CD4-positive, alpha-beta T cell treated with Interleukin-2 at 100 ng/mL for 4 hours (primary cell): Measurements from ENCODE around the gene HYDIN.
"Not testable (repeated sequence)": the region's sequence is repeated elsewhere in the genome, so short reads cannot be mapped to it uniquely, and the experiment has no call there.

Experiments used
- DNase-seq: peaks from one replicate; pipeline ENCODE4 v3.0.0-alpha.2; 2020; ENCODE audit warnings: low spot score

The HYDIN gene

DNA sequence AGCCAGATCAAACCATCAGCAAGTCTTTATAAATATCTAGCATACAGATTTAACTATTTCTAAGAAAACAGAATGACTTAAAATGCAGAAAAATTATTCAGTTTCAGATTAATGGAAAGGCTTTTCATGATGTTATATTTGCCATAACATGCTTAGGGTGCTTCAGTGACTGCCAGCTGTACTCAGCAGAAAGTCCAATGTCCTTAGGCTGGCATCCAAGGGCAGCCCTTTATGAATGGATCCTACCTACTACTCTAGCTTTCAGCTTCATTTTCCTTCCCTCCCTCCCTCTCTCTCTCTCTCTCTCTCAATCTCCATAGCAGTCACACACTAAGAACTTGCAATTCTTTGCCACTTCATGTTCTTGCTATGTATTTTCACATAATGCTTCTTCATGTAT is 124.6 kb downstream of the HYDIN start:
- not testable (repeated sequence) for DNase-seq

DNA sequence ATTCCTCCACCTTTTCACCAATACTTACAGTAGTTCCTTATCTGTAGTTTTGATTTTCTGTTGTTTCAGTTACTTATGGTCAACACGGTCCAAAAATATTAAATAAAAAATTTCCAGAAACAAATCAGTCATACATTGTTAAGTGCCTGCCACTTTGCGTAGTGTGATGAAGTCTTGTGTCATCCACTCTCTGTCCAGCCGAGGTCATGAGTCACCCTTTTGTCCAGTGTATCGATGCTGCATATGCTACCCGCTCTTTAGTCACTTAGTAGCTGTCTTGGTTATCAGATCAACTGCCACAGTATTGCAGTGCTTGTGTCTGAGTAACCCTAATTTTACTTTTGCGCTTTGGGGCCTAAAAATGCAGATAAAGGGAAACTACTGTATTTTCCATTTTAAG is 146.9 kb downstream of the HYDIN start:
- DNase-seq, result not testable (repeated sequence)

DNA sequence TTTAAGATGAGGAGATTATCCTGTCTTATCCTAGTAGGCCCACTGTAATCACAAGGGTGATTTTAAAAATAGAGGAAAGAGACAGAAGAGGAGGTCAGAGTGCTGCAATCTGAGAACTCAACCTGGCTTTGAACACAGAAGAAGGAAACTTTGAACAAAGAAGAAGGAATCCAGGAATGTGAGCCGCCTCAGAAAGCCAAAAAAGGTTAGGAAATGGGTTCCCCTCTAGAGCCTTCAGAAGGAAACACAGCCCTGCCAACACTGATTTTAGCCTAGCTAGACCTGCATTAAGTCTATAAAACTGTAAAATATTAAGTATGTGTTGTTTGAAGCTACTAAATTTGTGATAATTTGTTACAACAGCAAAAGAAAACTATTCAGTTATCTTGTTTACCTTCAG is 149.7 kb downstream of the HYDIN start:
- not testable (repeated sequence) for DNase-seq

DNA sequence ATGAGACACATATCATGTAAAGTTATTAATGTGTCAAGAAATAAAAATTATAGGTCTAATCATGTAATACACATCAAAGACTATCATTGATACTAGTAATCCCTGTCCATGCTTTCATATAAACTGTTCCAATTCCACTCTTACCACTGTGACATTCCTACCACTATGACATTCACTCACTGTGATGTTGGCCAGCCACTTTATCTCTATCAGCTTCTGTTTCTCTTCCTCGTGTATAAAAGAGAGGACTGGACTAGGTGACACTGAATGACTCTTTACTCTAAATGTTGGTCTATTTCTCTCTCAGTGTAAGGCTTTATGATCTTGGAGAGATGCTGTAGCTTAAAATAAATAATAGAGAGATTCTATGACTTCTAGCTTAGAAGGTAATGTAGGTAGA is 150.3 kb downstream of the HYDIN start:
- not testable (repeated sequence) for DNase-seq

DNA sequence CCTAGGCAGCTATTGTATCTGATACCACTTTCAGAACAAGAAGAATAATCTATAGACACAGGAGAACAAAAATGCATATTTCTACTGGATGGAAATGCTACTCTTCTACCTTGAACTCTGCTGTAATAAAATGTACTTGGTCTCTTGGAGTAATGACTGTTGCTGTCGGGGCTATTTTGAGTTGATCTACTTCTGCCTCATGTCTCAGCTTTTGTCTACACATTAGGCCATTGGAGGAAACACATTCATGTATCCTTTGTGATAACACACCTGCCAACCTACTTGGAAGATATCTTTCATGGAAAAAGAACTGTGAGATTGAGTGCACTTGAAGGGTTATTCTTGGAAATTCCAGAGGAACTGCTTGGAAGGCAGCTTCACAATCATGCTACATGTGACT is 159.9 kb downstream of the HYDIN start:
- not testable (repeated sequence) for DNase-seq

DNA sequence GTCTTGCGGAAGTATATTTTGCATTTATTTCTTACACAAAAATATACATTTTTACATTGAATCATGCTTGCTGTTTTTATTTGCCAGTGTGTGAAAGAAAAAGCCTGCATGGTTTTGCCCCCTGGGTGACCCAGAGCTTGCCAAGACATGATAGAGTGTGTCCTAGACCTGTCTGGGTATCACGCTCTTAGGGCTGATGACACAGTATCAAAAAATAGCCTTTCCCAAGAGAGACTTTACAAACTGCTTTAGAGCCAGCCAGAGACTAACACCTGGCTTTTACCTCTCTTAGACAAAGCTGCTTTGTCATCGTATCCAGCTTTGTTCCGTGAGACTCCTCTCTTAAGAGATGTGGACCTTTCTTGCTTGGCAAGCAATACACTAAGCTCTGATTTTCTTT is 160.7 kb downstream of the HYDIN start:
- not testable (repeated sequence) for DNase-seq

DNA sequence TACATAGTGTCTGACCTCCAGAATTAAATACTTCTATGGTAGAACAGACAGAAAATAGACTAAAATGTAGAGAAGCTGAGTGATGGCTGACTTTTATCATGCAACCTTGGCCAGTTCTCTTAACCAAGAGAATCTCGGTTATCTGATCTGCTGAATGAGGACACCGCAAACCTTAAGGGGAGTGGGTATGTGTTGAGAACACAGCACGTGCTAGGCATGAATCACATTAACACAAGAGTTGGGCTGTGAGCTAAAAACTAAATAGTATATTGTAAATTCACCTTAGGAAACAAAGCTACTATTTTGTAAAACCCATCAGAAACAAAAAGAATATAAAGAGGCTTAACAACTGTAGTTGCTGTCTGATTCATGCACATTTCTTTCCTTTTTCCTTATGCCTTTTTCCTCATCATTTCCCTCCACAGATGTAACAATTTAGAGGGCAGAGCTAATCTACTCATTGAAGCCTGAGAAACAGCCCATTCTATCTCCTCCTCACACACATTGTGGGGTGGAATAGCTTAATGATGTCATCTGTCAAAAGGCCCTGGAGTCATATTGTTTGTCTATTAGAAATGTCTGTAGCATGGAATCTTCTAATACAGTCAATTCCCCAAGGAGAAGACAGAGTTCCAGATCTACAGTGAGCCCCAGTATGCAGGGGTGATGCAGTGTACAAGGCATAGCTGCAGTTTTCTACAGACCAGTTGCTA is 176.5 kb downstream of the HYDIN start:
- not testable (repeated sequence) for DNase-seq

DNA sequence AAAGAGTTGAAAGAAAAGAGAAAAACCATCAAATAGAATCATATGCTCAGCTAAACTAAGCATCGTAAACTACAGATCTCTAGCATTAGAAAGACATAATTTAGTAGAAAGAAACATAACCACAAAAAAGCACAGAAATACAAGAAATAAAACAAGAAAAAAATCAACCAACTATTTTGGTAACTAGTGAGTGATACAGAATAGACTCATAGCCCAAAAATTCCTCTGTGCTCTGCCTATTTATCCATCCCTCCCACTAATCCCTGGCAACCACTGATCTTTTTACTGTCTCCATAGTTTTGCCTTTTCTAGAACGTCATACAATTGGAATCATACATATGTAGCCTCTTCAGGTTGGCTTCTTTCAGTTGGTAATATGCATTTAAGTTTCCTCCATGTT is 180.2 kb downstream of the HYDIN start:
- not testable (repeated sequence) for DNase-seq

DNA sequence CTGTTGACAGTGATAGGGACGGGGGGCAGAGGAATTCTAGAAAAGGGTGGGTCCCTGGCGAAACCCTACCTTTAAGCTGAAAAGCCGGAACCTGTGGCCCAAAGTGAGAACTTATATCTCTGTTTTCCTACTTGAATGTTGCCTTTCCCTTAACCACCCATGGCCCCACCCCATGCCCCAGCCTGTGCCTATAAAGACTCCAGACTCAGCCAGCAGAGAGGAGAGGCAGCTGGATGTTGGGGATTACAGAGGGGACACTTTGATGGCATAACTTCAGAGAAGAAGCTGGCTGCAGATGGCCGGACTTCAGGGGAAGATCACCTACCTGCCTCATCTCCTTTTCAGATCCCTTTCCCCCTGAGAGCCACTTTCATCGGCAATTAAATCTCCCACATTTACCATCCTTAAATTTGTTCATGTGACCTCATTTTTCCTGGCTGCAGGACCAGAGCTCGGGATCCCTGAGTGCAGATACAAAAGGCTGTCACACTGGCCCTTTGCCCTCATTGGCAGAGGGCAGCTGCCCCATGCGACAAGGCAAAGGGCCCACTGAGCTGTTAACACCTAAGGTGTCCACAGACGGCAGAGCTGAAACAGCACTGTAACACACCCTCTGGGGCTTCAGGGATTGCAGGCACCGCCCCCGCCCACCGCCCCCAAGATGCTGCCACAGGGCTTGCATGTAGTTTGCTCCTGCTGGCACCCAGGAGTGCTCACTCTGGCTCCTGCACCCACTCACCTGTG is 191.0 kb downstream of the HYDIN start:
- DNase-seq, result not testable (repeated sequence)

DNA sequence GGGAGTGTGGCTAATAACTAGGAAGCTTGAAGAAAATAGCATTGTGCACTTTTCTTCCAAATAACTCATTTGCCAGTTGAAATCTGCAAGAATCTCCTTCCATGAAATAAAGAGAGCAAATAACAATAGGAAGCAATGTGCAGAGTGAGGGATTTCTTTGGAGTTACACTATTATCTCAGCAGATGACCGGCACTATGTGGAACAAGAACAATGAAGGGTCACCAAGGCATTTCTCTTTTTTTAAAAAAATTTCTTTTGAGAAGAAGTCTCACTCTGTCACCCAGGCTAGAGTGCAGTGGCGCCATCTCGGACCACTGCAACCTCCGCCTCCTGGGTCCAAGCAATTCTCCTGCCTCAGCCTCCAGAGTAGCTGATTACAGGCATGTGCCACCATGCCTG is 192.1 kb downstream of the HYDIN start:
- not testable (repeated sequence) for DNase-seq

DNA sequence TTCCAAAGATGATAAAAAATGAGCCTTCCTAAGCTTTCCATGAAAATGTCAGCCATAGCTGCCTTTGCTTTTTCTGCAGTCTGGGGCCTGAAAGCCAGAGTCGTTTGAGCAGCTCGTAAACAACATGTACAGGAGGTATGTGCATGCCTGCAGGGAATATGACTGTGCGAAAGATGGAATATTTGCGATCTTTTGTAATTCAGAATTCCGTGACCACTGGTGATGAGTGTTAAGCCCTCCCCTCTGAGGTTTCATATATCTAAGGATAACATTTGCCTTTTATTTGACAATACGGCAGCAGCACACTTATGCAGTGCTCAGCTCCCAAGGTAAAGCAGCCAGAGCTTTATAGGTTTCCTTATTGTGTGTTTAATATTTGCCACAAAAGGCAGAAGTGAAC is 192.5 kb downstream of the HYDIN start:
- DNase-seq, result not testable (repeated sequence)

DNA sequence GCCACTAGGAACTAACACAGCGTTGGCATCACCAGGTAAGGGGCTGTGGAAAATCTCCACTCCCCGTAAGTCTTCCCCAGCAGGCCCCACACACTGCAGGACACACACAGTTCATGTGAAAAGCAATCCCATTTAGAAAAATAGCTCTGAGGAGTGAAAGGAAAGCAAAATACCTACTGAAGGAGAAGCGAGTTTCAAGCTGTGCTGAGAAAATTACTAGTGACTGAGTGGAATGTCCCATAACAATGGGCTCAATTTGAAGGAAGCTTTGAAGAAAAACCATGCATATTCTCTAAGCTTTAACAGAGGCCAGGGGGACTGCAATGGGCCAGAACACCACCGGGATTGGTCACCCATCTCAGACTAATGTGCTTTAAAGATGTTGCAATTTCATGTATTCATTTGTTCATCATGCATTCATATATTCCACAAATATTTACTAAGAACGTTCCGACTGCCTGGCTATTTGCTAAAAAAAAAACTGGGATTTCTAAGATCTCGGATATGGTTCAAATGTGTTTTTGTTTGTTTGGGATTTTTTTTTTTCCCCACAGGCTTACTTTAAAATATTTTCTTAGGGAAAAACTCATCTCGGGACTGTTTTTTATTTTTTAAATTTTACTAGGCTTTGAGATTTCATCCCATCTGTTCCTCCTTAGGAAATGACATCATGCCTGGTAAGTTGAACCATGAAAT is 202.3 kb downstream of the HYDIN start:
- not testable (repeated sequence) for DNase-seq

DNA sequence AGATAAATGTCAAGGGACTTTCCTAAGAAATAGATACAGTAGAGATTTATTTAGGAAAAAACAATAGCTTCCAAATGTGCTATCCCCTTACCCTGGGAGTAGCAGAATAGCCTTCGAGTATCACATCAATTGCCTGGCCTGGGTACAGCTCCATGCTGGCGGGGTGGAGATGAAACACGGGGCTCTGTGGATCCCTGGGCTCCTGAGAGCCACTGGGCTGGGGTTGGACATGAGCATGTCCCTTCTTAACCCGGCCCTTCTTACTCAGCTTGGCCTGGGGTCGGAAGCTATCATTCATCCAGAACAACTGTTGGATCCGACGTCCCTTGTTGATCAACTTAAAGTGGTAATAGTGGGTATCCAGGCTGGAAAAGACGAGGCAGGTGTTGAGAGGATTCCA is 203.0 kb downstream of the HYDIN start:
- DNase-seq, result not testable (repeated sequence)

DNA sequence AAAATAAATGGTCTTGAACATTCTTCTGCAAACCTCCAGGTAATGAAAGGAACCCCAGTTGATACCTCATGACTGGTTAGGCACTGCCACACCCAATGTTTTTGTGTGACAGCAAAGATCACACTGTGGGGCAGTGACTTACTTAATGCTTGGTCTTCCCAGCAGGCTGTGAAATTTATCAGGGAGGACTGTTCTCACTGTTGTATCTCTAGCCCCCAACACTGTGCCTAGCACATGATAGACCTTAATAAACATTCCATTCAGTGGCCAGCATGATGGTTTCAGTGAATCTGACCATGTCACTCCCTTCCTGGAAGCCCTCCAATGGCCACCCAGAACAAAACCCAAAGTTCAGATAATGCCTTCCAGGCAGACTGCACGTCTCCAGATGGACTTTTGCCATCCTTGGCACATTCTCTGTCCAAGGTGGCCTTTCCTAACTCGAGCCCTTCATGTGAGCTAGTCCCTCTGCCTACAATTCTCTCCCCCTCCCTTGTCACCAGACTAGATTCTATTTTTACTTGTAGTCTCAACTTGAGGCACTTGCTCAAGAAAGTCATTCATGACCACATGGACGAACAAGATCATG is 206.6 kb downstream of the HYDIN start:
- not testable (repeated sequence) for DNase-seq

DNA sequence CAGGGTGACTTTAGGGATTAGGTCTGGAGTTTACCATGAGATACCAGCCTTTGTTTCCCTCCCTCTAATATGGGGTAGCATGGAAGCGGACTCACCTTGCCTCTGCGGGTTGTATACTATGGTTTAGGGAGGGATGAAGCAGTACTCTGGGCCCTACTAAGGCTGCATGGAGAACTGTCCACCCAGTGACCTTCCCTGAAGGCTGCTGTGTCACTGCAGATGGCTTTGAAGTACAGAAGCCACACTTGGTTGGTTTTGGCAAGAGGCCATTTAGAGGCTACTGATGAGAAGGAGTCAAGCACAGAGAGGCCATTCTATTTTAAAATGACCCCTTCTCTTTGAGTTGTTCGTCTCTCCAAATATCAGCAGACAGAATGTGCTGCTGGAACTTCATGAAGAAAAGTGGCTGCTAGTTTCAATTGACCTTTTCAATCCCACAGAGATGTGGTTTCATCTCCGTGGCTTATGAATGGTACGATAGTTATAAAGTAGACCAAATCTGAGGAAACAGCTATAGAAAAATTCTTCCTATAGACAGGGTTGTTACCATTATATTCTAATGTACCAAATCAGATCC is 208.5 kb downstream of the HYDIN start:
- not testable (repeated sequence) for DNase-seq

DNA sequence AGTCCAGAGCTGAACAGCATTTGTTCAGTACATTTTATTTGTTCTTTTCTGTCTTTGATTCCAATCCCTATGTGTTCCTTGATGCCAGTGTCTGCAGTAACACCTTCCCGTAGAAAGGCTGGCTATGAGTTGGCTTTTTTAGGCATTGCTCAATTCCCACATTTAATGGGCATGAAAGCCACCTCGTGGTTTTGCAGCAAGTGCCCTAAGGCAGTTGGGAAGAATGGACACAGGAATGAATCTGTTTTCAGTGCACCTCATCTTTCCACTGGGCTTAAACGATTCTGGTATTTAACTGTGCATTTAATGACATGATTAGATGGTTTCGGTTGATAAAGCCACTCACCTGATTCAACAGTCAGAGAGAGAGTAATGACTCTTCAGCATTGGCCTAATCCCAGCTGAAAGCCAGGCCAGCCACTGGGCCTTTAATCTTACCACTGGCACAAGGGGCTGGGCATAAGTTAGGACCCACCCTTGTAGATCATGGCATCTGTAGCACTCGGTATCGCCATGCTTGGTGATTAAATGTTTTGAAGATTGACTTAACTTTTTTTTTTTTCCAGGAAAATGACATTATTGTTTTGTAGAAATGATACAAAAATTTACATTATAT is 211.3 kb downstream of the HYDIN start:
- DNase-seq, result not testable (repeated sequence)

DNA sequence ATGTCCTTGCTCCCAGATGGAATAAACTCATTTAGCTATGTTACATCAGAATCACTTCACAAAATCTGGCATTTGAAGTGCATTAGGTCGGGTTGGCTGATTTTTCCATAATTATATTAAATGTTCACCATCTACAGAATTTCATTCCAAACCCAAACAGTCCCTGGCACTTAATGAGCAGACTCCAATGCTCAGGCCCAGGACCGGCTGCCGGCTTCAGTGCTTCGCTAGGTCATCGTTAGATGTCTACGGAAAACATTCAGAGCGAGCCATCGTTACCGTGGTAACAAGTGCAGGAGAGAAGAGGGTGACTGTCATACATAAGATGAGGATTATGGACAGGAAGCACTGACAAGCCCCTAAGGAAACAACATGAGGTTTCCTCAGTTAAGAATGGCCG is 215.1 kb downstream of the HYDIN start:
- not testable (repeated sequence) for DNase-seq

DNA sequence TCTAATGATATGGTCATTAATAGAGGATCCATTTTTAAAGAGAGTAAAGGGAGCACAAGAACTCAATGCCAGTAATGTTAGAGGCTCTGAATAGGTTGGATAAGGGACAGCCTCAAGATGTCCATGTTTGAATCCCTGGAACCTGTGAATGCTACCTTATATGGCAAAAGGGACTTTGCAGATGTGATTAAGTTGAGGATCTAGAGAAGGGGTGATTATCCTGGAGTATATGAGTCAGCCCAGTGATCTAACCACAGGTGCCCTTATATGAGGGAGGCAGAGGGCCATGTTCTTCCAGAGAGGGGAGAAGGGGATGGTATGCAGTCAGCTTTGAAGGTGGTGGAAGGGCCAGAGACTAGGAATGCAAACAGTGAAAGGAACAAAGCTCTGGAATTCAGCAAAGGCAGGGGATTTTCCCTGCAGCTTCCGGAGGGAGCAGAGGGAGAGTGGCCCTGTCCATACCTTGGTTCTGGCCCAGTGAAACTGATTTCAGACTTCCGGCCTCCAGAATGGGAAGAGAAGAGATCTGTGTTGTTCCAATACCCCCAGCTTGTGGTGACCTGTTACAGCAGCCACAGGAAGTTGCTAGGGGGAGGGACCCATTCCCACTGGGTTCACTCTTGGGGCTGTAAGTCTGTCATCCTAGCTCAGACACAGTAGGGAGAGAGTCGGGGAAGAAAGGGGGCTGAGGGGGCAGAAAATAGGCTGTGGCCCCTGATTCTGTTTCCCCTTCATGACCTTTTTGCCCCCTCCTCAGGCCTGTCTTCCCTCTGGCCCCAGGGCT is 220.9 kb downstream of the HYDIN start:
- DNase-seq, result not testable (repeated sequence)

DNA sequence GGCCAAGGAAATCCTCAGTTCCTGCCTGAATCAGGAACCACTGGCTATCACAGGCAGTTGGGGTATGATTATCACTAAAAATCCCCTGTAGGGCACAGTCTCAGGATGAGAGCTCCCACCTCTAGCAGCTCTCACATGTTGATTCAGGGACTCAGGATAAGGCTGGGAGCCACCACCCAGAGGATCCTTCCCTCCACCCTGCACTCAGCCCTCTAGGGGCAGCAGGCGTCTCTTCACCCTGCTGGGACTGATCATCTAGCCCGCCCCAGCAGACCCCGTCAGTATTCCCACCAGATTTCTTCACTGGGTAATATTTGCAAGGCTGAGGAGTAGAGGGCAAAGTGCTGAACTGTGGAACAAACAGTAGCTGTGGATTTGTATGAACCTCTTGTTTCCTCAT is 224.0 kb downstream of the HYDIN start:
- not testable (repeated sequence) for DNase-seq

DNA sequence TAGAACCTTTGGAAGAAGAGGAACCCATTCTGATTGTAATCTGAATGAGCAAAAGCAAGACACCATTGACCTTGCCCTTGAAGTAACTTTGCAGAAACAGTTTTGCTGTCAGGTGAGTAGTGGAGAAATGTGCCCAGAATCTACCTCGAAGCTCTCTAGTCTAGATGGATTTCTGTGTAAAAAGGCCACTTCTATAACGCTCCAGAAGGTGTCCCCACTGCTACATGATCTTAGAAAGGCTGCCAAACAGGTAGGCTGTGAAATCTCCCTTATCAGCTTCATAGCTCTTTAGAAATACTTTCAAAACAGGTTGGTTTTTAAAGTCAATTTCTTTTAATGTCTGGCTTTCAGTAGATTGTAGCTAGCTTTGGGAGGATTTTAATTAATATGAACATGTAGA is 230.8 kb downstream of the HYDIN start:
- not testable (repeated sequence) for DNase-seq

DNA sequence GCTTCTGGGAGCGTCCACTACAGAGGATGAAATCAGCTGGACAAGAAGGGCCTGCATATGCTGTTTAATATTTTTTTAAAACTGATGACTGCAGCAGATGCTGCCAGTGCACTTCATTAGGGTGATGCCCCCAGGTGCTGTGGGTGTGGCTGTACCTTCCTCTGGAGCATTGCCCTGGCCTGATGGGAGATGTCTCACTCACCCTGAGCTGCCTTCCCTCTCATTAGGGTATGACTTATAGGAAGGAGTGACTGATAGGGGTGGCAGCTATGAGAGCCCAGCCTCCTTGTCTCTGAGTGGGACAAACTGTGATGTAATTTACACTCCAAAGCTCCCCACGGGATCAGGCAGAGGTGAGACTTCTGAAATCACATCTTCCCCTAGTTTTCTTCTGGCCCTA is 234.7 kb downstream of the HYDIN start:
- DNase-seq, result not testable (repeated sequence)
